Neutrophil (primary cell): ENCODE measurements around the gene ETFA.

Experiments
- H3K27ac ChIP-seq: fragments of 200-600 bp; sonication (generic); 2 replicates; pipeline ENCODE4 v1.5.1; 2016; ENCODE audit warnings: mild to moderate bottlenecking, moderate library complexity
- H3K27me3 ChIP-seq: fragments of 200-600 bp; sonication (generic); 2 replicates; pipeline ENCODE4 v1.6.0; 2016; ENCODE audit warnings: mild to moderate bottlenecking
- H3K36me3 ChIP-seq: fragments of 200-600 bp; sonication (generic); 2 replicates; pipeline ENCODE4 v1.5.1; 2017
- H3K4me1 ChIP-seq, 2 experiments: fragments of 200-600 bp in 1 of 2; sonication (generic) in 1 of 2; 1 replicate in 1 of 2; 2 replicates in 1 of 2; pipeline versions ENCODE4 v1.5.1 to v1.6.1; 2013 to 2016; ENCODE audit warnings: low read depth in 1 of 2, low read length in 1 of 2, mild to moderate bottlenecking in 1 of 2, moderate library complexity in 1 of 2; ENCODE audit not compliant: control insufficient read depth in 1 of 2, insufficient read depth in 1 of 2
- H3K4me3 ChIP-seq, 2 experiments: fragments of 200-600 bp in 1 of 2; sonication (generic) in 1 of 2; 1 replicate in 1 of 2; 2 replicates in 1 of 2; pipeline ENCODE4 v1.5.1; 2013 to 2016; ENCODE audit warnings: low read depth in 1 of 2, low read length in 1 of 2, mild to moderate bottlenecking in 1 of 2, moderate library complexity in 1 of 2
- H3K9me3 ChIP-seq: fragments of 200-600 bp; sonication (generic); 2 replicates; pipeline ENCODE4 v1.5.1; 2016
- TF ChIP-seq, protein P1 (sequence below): fragments of 200-600 bp; sonication (generic); IDR thresholded peaks from 2 replicates; pipeline ENCODE4 v1.5.1; 2016; ENCODE audit warnings: antibody characterized with exemption

The ETFA gene

DNA sequence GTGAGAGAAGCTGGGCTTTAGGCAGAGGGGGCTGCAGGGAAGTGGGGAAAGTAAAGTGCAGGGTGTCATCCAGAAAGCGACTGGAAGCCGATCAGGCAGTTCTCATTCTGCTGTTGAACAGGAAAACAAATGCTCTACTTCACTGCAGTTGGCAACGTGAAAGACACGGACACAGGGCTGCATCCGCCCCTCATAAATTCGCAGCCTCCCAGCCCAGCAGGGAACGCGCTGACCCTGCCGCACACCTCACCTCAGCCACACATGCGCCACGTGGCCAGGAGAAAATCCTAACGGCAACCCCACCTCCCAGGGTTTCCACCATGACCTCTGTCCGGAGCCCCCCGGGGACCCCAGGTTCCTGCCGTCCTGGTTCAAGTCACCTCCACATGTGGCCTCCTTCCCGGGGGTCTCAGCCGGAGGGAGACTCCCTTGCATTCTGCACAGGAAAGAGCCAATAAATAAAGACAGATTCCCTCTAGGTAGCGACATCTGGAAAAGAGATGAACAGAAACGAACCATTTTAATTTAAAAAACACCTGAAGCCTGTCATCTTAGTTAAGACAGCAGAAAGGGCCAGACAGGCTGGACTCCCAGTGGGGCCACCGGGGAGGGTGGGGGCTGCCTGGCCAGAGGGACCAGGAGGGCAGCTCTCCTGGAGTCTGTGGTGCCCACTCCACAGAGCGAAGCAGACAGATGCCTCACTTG is 132.8 kb downstream of the ETFA start:
- no peaks in the 10 kb centered on the region for H3K4me1 ChIP-seq
- no peak overlapping the region for H3K4me3 ChIP-seq
- TF ChIP-seq, protein P1, sequence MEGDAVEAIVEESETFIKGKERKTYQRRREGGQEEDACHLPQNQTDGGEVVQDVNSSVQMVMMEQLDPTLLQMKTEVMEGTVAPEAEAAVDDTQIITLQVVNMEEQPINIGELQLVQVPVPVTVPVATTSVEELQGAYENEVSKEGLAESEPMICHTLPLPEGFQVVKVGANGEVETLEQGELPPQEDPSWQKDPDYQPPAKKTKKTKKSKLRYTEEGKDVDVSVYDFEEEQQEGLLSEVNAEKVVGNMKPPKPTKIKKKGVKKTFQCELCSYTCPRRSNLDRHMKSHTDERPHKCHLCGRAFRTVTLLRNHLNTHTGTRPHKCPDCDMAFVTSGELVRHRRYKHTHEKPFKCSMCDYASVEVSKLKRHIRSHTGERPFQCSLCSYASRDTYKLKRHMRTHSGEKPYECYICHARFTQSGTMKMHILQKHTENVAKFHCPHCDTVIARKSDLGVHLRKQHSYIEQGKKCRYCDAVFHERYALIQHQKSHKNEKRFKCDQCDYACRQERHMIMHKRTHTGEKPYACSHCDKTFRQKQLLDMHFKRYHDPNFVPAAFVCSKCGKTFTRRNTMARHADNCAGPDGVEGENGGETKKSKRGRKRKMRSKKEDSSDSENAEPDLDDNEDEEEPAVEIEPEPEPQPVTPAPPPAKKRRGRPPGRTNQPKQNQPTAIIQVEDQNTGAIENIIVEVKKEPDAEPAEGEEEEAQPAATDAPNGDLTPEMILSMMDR, result no peak
- H3K27ac ChIP-seq, result no peak overlapping the region
- no peaks in the 10 kb centered on the region for H3K9me3 ChIP-seq
- no peaks in the 10 kb centered on the region for H3K36me3 ChIP-seq
- peaks cover 21% of the 10 kb centered on the region for H3K27me3 ChIP-seq

DNA sequence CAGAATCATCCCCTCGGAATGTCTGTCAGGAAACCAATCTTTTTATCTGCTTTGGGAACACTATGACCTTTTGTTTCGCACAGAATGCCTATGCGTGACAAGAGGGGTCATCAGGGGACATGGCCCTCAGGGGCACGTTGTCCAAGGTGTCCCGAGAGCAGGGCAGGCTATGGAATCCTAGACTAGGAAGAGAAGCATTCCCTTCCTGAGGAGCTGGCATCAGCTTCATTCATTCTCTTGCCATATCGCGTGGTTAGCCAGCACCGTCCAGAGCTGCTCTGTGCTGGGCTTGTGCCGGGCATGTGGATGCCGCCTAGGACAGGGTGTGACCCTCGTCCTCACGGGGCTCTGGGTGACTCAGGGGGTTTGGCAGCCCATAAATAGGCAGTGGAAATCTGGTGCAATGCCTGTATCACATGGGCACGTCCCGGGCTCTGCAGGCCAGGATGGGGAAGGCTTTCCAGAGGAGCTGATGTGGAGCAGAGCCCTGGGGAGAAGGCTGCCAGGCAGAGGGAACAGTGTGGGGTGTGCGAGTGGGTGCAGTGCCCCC is 133.7 kb downstream of the ETFA start:
- no peaks in the 10 kb centered on the region for H3K4me1 ChIP-seq

DNA sequence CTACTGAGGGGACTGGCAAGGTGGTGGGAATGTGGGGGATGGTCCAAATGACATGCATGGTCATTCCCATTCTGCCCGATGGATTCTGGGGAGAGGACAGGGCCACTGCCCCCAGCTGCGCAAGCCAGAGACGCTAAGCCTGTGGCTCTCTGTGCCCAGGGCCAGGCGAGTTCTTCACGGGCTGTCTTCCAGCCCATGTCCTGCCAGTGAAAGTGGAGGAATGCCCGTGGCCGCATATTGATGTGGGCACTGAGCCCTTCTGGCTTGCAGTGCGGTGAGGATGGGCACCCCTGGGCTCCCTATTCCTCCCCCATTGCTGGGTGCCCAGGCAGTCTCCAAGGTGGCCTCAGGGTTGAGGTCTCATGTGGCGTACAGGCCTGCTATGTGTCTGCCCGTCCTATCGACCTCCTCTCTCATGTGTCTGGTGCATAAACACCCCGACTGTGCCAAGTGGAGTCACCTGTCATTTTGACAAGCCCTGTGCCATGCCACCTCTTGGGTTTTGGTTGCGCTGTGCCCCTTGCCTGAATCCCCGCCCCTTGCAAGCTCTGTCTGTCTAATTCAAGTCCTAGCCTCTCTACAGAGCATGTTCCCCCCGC is 134.7 kb downstream of the ETFA start:
- Histone ChIP-seq H3K4me3 (no peak overlapping the region), H3K36me3 (no peaks in the 10 kb centered on the region), H3K27ac (no peak overlapping the region), H3K9me3 (no peaks in the 10 kb centered on the region), H3K4me1 (no peaks in the 10 kb centered on the region), H3K27me3 (peaks cover 21% of the 10 kb centered on the region)
- TF ChIP-seq, protein P1, result no peak

More for the DNA sequence above, 133.7 kb downstream of the ETFA start:
- Histone ChIP-seq H3K4me3 (no peak overlapping the region), H3K36me3 (no peaks in the 10 kb centered on the region), H3K9me3 (no peaks in the 10 kb centered on the region), H3K27ac (no peak overlapping the region), H3K27me3 (peaks cover 21% of the 10 kb centered on the region)
- TF ChIP-seq, protein P1, result no peak

DNA sequence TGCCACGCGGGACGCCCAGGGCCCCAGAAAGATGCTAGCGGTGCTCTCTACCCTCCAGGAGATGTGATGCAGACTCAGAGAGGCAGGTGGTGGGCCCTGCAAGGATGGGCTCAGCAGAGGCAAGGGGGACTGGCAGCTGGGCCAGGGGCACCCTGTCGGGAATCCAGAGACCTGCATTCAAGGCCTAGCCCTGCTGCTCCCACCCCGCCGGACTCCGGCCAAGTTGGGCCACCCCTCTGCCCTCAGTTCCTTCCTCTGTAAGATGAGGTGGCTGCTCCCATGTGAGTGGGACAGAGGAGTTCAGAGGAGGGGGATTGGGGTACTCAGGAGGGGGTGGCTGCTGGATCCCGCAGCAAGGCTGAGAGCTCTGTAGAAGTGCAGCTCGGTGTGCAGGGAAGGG is 135.2 kb downstream of the ETFA start:
- Histone ChIP-seq H3K36me3 (no peaks in the 10 kb centered on the region), H3K27me3 (peaks cover 21% of the 10 kb centered on the region), H3K4me3 (no peak overlapping the region), H3K4me1 (no peaks in the 10 kb centered on the region), H3K27ac (no peak overlapping the region), H3K9me3 (no peaks in the 10 kb centered on the region)
- TF ChIP-seq, protein P1, result no peak

DNA sequence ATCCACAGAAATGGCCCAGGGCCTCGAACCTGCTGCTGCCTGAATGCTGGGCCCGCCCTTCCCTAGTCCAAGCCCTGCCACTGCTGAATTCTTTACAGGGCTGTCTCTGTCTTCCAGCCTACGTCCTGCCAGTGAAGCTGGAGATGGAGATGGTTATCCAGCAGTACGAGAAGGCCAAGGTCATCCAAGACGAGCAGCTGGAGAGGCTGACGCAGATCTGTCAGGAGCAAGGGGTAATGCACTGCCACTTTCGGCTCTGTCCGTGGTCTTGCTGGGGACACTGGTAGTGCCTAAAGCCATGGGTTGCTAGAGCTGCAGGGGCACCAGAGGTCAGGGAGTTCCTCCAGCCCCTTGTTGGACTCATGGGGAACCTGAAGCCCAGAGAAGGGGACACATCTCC is 135.8 kb downstream of the ETFA start:
- TF ChIP-seq, protein P1, result no peak
- H3K27ac ChIP-seq, result no peak overlapping the region
- H3K27me3 ChIP-seq, result peaks cover 21% of the 10 kb centered on the region
- no peak overlapping the region for H3K4me3 ChIP-seq
- no peaks in the 10 kb centered on the region for H3K36me3 ChIP-seq
- H3K4me1 ChIP-seq, result no peaks in the 10 kb centered on the region
- H3K9me3 ChIP-seq, result no peaks in the 10 kb centered on the region
